HG02870 (cell line): ENCODE measurements around the gene ACSBG1.
"Not testable (repeated sequence)": the region's sequence is repeated elsewhere in the genome, so short reads cannot be mapped to it uniquely, and the experiment has no call there.

Experiments used
- ATAC-seq: cut with Tn5 transposase; IDR thresholded peaks from one replicate; pipeline ENCODE4 v1.9.1; 2021; ENCODE audit warnings: mild to moderate bottlenecking, moderate library complexity; ENCODE audit not compliant: unreplicated experiment

Gene ACSBG1

DNA sequence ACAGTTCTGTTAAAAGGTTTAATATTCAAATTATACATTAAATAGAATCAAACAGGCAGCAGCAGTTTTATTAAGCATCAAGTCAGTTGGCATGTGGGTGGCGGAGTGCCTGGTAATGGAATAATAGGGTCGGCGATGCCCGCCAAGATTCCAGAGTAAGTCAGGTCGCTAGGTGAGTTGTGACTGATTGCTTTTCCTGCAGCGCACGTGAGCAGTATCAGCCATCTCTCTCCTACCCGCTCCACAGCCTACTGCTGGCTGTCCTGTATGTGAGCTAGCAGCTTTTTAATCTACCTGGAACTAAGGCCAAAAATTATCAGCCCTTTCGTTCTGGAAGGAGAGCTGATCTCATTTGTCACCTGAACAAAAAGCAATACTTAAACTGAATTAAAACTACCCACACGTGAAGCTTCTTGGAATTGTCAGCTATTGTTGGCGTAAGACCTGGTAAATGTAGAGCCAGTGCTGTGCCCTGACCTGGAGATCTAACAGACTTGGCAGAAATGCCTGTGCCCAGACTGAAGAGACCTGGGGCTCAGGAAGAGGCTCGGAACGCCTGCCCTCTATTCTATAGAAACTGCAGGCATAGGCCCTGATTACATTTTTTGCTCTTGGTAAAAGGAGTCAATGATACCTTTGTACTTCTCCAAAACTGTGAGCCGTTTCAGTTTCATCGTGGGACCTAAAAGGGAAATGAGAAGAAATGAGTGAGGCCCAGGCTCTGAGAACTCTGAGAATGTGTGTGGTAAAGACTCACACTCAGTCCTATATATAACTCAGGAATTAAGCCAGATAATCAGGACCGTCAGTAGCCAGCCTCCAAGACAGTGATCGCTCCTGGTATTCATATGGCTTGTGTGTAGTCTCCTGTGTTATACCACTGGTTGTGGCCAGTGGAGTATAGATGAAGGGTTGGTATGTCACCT, 63.3 kb downstream of the ACSBG1 start:
- ATAC-seq, result peak; percentile 59

DNA sequence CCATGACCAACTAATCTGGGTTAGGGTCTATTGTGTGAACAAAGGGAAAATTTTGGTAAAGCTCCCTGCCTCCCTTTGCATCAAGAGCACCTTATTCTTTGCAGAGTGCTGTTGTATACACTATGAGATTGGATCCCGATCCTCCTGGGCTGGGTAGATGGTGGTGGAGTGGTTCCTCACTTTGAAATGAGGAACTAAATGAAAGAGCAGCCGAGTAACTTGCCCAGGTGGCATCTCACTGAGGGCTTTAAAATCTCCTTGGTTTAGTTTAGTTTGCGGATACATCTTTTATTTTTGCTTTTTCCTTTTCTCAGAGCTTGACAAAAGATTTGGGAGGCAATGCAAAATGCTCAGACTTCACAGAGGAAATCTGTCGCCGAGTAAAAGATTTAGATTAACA, 65.8 kb downstream of the ACSBG1 start:
- ATAC-seq, result no peak

DNA sequence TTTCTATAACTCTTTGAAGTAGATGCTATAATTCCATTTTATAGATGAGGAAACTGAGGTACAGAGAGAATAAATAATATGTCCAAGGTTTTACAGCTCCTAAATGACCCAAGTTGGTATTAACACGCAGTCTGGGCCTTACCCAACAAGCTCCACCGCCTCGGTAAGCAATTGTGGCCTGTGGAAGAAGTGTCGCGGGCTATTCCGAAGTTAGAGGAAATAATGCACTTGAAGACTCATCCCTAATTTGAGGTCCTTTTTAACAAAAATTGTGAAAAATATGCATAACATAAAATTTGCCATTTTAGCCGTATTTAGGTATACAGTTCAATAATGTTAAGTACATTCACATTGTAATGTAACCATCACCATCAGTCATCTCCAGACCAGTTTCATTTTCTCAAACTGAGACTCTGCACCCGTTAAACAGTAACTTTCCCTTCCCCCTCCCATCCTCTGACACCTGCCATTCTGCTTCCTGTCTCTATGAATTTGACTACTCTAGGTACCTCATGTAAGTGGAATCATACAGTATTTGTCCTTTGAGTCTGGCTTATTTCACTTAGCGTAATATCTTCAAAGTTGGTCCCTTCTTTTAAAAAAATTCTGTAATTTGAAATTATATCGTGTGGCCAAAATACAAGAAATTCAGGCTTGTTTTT, 67.0 kb downstream of the ACSBG1 start:
- peak; percentile 77 for ATAC-seq

DNA sequence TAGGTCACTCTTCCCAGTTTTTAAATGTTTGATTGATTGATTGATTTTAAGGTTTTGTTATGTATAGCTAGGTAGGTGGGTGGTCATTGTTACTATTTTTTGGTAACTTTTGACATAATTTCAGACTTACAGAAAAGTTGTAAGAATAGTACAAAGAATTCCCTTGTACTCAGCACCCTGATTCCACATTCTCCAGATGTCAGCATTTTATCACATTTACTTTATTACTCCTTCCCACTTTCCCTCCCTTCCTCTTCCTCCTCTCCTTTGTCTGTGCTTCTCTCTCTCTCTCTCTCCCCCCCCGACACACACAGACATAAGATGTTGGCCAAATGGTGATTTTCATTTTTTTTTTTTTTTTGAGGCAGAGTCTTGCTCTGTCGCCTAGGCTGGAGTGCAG, 70.4 kb downstream of the ACSBG1 start:
- ATAC-seq, result no peak

DNA sequence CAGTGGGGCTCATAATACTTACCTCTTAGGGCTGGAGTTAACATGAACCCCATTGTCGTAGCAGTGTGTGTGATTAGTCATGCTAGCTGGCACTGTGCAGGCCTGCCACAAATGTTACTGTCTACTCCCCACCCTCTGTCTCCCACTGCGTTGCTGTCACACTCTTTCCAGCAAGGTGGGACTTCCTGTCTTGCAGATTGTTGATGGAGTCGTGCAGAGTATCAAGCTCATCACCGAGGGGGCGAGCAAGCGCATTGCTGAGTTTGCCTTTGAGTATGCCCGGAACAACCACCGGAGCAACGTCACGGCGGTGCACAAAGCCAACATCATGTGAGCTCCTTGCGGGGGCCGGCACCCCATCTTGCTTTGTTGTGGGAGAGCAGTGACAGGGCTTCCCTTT, 72.3 kb downstream of the ACSBG1 start:
- no peak for ATAC-seq

DNA sequence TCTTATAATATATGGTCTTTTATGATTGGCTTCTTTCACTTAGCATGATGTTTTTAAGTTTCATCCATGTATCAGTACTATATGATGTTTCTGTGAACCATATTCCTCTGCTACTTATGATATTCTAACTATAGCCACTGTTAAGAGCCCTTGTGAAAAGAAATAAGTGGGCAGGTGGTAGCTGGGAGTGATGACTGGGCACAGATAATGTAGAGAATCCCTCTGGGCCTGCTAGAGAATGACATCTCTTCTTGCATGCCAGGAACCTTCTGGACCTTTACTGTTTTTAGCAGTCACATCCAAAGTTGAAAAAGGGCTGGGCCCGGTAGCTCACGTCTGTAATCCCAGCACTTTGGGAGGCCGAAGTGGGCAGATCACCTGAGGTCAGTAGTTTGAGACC, 75.0 kb downstream of the ACSBG1 start:
- ATAC-seq, result no peak

DNA sequence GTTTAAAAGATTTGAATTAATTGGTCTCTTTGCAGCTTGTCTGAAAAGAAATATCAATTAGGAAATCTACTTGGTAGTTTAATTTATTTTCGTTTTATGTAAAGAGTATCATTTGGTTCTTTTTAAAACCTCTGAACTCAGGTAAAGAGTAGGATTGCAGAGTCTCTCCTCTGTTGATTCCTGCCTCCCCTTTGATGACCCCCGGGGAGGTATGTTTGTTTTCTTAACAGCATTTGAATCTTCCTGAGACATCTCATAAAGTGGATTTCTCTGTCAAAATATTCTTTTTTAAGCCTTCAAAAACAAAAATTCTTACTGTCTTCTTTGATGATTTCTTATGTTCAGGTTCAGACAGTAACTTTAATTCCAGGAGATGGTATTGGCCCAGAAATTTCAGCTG, 77.2 kb downstream of the ACSBG1 start:
- no peak for ATAC-seq

DNA sequence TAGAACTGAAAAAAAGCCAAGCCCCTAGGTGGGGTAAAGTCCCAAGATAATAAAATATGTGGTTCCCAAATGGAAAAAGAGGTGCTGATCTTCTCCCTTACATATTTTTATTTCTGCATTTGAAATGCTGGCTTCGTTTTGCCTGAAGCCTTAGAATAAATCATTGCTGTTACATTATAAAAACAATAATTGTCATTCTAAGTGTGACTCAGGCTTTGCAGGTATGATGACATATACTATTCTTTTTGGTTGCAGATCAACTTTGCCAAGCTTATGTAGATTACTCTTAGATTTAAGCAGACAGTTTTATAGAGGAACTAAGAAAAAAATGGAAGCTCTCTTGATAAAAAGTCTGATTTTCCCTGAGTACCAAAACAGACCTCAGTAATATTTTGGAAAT, 77.7 kb downstream of the ACSBG1 start:
- no peak for ATAC-seq

DNA sequence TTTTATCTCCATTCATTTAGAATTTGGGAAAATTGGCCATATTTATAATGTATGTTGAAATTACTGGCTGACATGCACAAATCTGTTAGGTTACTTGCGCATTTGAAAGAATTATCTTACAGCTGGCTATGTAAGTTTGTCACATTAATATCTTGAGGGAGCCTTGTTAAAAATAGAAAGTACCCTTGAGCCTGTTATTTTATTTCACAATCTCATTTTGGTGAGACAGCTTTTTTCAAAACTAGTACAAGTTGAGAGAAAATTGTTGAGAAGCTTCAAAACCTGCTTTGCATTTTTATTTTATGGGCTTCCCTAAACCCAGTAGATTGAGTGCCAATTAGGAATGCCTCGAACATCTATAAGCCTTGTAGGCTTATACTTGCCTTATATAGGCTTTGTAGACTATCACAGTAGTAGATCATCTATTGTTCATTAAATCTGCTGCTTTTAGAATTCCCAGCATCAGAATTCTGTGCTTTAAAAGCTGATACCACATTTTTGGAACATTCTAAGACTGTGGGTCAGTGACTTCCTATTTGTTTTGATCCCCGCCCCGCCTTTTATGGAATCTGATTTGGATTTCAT, 78.9 kb downstream of the ACSBG1 start:
- ATAC-seq, result no peak

DNA sequence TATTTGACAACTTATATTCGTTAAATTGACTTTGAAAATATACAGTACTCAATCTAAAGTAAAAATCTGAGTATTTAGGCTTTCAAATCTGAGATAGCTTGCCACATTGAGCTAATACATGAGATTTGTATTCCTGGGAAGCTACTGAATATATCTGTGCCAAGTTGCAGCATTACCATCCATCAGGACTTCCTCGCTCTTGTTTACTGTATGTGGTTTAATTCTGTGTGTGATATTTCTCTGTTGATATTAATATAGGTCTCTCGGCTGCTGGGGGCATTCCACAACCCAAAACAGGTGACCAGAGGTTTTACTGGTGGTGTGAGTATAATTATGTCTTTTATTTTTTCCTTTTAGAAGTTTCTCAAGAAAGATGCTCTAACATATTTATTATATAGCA, 79.4 kb downstream of the ACSBG1 start:
- no peak for ATAC-seq

DNA sequence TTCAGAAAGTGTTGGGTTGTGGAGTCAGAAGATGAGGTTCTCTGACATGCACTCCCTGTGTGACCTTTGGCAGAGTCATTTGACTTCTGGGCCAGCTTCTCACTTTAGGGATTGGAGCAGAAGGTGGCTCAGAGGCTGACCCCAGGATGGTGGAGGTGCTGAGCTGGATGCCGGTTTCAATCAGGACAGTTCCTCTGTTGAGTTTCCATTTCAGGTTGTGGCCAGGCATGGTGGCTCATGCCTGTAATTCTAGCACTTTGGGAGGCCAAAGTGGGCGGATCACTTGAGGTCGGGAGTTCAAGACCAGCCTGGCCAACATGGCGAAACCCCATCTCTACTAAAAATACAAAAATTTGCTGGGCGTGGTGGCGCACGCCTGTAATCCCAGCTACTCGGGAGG, 83.3 kb downstream of the ACSBG1 start:
- not testable (repeated sequence) for ATAC-seq

DNA sequence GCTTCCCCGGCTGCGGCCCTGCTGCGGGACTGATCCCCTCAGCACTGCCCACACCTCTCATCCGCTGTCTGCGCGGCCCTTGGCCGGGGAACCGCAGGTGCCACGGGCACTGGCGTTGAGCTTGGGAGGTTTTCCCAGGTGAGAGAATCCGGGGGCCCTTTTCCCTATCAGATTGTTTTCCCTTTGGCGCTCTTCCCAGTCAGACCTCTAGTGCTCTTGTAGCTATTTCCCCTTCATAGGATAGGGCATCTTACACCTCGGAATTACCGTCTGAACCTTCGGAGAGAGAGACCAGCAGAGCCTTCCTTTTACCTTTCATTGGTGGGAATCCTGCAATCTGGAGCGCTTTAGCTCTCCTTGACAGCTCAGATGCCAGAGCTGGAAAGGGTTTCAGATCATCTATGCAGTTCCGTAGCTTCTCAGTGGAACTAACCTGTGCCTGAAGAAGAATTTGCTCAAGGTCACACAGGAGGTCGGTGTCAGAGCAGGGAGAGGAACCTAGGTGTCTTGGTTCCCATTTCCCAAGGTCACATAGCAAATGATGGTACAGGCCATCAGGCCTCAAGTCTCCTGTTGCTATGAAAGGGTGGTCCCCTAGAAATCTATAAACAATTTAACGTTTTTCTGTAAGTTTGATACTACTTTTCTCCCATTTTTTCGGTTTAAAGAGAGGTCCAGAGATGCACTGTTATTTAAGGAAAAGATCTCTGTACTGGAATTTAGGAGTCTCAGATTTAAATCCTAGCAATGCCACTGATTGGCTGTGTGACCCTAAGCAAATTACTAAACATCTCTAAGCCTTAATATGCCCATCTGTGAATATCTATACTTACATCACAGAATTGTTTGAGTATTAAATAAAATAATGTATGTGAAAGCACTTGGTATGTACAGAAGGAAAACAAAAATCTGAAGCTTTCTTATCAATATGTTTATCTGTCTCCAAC, 84.3 kb downstream of the ACSBG1 start:
- peak; percentile 25 for ATAC-seq

DNA sequence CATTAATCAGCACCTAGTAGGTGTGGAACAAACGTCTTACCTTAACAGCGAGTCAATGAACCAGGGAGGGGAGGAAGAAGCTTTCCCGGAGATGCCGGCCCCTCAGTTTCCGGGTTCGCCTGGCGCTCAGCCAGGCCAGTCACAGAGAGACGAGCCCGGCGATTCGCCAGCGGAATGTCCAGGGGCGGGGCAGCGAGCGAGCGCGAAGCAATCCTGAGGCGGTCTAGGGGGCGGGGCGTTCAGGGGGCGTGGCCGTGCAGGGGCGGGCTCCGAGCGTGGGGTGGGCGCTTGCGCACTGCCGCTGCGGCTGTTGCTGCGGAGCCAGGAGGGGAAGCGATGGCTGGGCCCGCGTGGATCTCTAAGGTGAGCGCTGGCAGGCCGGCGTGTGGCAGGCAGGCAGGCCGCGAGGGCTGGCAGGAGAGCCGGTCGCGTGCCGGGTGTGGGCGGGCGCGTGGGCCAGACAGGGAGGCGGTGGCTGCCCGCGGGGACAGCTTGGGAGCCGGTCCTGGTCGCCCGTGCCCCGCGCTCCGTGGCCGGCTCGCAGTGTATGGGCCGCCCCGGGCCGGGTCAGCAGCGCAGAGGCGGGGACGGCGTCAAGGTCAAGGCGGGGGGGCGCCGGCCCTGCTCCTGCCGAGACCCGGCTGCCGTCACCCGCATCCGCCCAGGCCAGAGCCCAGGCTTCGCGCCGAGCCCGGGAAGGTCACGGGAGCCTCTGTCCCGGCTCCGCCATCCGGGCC, 85.1 kb downstream of the ACSBG1 start, which contains the start of gene IDH3A:
Gene IDH3A (plus strand): TSS at position 295 of the 737 bp plus-strand sequence. CDS start 42 bp downstream, at position 337.
- peak; percentile 80 for ATAC-seq

DNA sequence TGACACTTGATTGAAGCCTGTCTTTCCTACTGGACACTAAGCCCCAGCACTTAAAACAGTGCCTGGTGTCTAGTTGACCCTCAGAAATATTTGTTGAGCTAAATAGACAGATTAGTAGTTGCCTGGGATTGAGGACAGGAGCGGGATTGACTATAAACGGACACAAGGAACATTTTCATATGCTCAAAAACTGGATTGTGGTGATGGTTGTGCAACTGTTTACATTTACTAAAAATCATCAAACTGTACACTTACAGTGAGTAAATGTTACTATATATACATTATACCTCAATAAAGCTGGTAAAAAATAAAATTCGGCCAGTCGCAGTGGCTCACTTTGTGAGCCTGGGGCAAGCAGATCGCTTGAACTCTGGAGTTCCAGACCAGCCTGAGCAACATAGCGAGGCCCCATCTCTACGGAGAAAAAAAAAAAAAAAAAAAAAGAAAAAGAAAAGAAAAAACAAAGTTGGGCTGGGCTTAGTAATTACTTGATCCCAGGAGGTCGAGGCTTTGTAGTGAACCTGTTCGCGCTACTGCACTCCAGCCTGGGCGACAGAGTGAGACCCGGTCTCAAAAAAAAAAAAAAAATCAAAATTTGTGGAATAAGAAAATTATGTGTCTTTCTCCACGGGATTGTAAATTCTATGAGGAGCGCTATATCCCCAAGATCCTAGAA, 85.8 kb downstream of the ACSBG1 start:
- no peak for ATAC-seq

DNA sequence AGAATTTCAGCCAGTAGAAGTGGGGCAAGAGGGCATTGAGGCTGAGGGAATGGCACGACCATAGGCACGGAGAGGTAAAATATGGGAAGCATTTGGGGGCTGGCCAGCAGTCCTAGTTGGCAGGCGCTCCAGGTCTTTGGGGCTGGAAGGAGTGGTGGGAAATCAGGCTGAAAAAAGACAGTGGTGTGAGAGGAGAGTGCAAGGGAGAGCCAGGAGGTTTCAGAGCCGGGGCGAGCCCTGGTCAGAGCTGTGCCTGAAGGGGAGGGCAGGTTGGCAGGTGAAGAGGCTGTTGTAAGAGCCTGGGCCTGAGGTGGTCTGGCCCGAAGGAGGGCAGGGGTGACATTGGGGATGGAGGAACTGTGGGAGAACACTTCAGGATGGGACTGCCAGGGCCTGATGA, 86.8 kb downstream of the ACSBG1 start:
- no peak for ATAC-seq

DNA sequence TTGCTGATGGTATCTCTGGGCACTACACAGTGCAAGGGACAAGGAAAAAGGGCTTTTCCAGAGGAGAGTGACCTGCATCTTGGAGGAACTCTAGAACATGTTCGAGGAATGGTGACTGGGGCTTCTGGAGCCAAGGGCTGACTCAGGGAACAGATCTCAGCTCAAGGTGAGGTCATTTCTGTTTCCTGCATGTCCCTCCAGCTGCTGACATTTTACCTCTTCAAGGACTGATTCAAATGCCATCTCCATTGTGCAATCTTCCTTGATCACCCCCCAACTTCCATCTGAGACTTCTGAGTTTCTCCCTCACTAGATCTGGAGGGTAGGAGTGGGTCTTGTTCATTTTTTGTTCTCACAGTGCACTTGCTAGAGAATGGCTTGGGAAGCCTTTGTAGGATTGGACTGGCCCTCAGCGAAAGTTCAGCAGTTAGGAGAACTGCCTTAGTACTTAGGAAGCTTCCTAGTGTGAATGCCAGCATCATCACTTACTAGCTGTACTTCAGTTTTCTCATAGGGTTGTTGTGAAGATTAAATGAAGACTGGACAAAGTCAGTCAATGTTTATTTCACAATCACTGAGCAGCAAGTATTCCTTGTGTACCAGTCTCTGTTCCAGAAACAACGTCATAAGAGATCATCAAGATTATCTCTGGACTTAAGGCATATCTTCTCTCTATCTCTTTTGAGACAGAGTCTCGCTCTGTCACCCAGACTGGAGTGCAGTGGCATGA, 87.8 kb downstream of the ACSBG1 start:
- ATAC-seq, result no peak

DNA sequence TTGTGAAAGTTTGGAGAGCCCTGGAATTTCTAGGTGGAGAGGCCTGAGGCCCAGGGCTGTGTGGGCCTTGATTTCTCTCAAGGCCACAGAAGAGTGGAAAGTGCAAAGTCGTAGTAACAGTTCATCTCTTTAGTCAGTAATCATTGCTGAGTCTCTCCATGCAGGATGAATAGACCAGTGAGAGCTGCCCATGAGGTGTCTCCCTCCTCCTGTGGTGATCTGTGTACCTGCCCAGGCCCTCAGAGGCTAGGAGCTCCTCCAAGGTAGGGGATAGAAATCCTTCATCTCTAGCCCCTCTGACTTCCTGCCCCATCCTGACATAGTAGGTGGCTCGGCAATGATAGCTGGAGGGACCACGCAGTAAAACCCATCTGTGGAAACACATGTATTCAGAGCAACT, 92.0 kb downstream of the ACSBG1 start:
- no peak for ATAC-seq

DNA sequence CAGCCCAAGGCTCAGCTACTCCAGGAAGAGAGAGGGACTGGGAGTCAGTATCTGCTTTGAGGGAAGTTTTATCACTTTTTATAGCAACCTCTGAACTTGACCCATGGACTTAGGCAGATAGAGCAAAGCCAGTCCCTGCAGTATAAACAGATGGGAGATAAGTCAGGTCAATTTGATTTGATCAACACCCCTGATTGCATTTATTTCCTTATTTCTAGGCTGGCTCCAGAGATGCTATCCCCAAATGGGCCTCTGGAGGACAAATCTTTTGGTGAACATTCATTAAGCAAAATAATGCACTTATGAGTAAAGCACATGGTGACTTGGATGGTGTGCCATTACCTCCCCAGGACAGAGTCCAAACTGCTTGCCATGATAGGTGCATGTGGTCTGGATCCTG, 94.1 kb downstream of the ACSBG1 start:
- ATAC-seq, result no peak

DNA sequence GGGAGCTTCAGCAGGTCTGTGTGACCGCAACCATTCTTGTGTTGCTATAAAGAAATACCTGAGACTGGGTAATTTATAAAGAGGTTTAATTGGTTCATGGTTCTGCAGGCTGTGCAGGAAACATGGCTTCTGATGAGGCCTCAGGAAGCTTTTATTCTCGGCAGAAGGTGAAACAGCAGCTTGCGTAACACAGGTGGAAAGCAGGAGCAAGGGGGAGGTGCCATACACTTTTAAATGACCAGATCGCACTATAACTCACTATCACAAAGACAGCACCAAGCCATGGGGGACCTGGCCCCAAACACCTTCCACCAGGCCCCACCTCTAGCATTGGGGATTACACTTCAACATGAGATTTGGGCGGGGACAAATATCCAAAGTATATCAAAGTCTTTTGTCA, 94.8 kb downstream of the ACSBG1 start:
- ATAC-seq, result no peak
